ENCODE data around the gene SLC6A4. TPM values are rescaled to one million over a fixed set of nuclear protein-coding genes. Genes with fewer than 3 reads are reported as not detected.
"Not testable (repeated sequence)": the region's sequence is repeated elsewhere in the genome, so short reads cannot be mapped to it uniquely, and the experiment has no call there.

SLC6A4 gene
- total RNA-seq, 6 experiments from 2014 or later, result not detected

DNA sequence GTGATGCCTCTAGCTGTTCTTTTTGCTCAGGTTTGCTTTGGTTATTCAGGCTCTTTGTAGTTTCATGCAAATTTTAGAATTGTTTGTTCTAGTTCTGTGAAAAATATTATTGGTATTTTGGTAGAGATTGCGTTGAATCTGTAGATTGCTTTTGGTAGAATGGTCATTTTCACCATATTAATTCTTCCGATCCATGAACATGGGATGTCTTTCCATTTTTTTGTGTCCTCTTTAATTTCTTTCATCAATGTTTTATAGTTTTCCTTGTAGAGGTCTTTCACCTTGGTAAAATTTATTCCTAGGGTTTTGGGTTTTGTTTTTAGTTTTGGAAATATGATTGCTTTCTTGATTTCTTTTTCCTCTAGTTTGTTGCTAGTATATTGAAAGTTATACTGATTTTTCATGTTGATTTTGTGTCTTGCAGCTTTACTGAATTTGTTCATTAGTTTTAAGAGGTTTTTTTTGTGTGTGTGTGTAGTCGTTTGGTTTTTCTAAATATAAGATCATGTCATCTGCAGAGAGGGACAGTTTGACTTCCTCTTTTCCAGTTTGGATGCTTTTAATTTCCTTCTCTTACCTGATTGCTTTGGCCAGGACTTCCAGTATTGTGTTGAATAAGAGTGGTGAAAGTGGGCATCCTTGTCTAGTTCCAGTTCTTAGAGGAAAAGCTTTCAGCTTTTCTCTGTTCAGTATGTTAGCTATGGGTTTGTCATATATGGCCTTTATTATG is 76.4 kb downstream of the SLC6A4 start:
- peaks cover 40% of the 10 kb centered on the region for H3K36me3 Mint-ChIP-seq (ENCODE audit: low read depth)
- no peak overlapping the region for H3K4me3 Mint-ChIP-seq
- no peaks in the 10 kb centered on the region; the same call in 1 of the 2 replicates for H3K9me3 Mint-ChIP-seq
- 0 out of 2 replicates have a peak, but pooled peaks cover 11% of the 10 kb centered on the region for H3K4me1 Mint-ChIP-seq (ENCODE audit: low read depth)
- no peak for DNase-seq
- TF ChIP-seq, protein P1, sequence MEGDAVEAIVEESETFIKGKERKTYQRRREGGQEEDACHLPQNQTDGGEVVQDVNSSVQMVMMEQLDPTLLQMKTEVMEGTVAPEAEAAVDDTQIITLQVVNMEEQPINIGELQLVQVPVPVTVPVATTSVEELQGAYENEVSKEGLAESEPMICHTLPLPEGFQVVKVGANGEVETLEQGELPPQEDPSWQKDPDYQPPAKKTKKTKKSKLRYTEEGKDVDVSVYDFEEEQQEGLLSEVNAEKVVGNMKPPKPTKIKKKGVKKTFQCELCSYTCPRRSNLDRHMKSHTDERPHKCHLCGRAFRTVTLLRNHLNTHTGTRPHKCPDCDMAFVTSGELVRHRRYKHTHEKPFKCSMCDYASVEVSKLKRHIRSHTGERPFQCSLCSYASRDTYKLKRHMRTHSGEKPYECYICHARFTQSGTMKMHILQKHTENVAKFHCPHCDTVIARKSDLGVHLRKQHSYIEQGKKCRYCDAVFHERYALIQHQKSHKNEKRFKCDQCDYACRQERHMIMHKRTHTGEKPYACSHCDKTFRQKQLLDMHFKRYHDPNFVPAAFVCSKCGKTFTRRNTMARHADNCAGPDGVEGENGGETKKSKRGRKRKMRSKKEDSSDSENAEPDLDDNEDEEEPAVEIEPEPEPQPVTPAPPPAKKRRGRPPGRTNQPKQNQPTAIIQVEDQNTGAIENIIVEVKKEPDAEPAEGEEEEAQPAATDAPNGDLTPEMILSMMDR (IDR thresholded peaks at IDR 0.05), result no peak
- H3K27me3 Mint-ChIP-seq (ENCODE audit: insufficient read depth), result no peaks in the 10 kb centered on the region; the same call in 1 of the 2 replicates
- no peak overlapping the region for H3K27ac Mint-ChIP-seq

DNA sequence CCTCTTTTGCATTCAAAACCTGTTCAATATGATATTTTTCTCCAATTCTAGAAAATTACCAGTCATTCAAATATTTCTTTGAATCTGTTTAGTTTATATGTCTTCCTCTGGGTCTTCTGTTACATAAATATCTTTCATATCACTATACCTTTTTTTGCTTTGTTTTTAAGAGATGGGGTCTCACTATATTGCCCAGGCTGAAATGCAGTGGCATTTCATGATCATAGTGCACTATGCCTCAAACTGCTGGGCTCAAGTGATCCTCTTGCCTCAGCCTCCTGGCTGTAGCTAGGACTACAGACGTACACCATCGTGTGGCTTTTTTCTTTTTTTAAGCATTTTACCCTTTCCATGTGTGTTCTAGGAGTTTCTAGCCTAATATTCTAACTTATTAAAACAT is 80.1 kb downstream of the SLC6A4 start:
- no peak overlapping the region for H3K27ac Mint-ChIP-seq
- H3K36me3 Mint-ChIP-seq (ENCODE audit: low read depth), result peaks cover 47% of the 10 kb centered on the region
- H3K9me3 Mint-ChIP-seq, result no peaks in the 10 kb centered on the region; the same call in 1 of the 2 replicates
- DNase-seq, result no peak
- TF ChIP-seq, protein P1 (IDR thresholded peaks at IDR 0.05), result no peak
- H3K27me3 Mint-ChIP-seq (ENCODE audit: insufficient read depth), result no peaks in the 10 kb centered on the region; the same call in 1 of the 2 replicates
- 0 out of 2 replicates have a peak, but pooled peaks cover 7% of the 10 kb centered on the region for H3K4me1 Mint-ChIP-seq (ENCODE audit: low read depth)
- no peak overlapping the region for H3K4me3 Mint-ChIP-seq

DNA sequence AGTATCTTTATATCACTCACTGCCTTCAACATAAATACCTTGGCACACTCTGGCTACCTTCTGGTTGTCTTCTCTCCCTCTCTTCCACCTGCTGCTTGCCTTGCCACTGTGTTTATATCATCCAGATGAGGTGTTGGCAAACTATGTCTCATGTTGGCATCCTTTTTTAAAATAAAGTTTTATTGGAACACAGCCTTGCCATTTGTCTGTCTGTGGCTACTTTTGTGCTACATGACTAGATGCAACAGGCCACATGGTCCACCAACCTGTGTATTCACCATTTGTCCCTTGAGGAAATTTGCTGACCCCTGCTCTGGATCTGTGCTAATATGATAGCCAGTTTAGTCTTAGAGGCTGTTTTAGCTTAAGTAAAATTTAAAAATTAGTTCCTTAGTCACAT is 82.0 kb downstream of the SLC6A4 start:
- H3K4me3 Mint-ChIP-seq, result no peak overlapping the region
- no peaks in the 10 kb centered on the region for H3K9me3 Mint-ChIP-seq
- H3K27me3 Mint-ChIP-seq (ENCODE audit: insufficient read depth), result no peaks in the 10 kb centered on the region; the same call in 1 of the 2 replicates
- 0 out of 2 replicates have a peak overlapping the region, but pooled peaks have one; percentile 21 for H3K27ac Mint-ChIP-seq
- peaks cover 2% of the 10 kb centered on the region for H3K4me1 Mint-ChIP-seq (ENCODE audit: low read depth)
- TF ChIP-seq, protein P1 (IDR thresholded peaks at IDR 0.05), result no peak
- no peak for DNase-seq
- peaks cover 29% of the 10 kb centered on the region for H3K36me3 Mint-ChIP-seq (ENCODE audit: low read depth)

DNA sequence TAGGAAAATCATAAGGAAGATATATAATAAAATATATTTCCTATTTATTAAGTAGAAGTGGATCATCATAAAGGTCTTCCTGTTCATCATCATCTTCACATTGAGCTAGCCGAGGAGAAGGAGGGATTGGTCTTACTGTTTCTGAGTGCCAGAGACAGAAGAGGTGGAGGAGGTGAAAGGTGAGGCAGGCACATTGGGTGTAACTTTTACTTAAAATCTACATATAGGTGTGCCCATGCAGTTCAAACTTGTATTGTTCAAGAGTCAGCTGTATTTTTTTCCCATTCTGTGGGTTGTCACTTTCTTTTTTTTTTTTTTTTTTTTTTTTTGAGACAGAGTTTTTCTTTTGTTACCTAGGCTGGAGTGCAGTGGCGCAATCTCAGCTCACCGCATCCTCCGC is 84.0 kb downstream of the SLC6A4 start:
- Mint-ChIP-seq H3K4me3 (no peak overlapping the region), H3K9me3 (no peaks in the 10 kb centered on the region), H3K36me3 (ENCODE audit: low read depth) (peaks cover 12% of the 10 kb centered on the region; the same call in 1 of the 2 replicates), H3K27ac (no peak overlapping the region), H3K27me3 (ENCODE audit: insufficient read depth) (no peaks in the 10 kb centered on the region; the same call in 1 of the 2 replicates), H3K4me1 (ENCODE audit: low read depth) (peaks cover 8% of the 10 kb centered on the region)
- DNase-seq, result no peak
- TF ChIP-seq, protein P1 (IDR thresholded peaks at IDR 0.05), result no peak

DNA sequence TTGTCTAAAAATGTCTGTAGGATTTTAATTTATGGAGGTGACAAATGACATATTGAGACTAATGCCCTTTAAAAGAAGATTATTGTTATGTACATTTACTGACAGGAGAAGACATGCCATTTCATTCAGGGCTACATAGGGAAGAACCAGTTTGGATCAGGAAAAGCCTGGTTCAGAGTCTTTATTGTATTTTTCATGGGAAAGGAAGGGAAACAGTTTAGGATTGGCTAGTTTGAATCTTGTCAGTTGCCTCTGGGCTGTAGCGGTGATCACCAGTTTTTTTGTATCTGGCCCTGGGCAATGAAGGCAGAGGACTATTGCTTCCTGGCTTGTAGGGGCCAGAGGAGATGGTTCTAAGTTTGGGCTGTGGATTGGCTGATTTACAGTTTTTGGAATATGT is 87.1 kb downstream of the SLC6A4 start:
- H3K9me3 Mint-ChIP-seq, result no peaks in the 10 kb centered on the region

DNA sequence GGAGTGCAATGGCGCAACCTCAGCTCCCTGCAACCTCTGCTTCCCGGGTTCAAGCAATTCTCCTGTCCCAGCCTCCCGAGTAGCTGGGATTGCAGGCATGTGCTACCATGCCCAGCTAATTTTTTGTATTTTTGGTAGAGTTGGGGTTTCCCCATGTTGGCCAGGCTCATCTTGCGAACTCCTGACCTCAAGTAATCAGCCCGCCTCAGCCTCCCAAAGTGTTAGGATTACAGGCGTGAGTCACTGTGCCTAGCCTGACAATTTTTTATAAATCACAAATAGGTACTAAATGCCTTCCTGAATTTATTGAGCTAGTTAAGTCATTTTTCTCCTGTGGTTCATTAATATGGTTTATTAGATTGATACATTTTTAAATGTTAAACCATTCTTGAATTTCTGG is 87.6 kb downstream of the SLC6A4 start:
- H3K27ac Mint-ChIP-seq; H3K27me3 Mint-ChIP-seq (ENCODE audit: insufficient read depth); H3K9me3 Mint-ChIP-seq; DNase-seq; H3K4me3 Mint-ChIP-seq; H3K4me1 Mint-ChIP-seq (ENCODE audit: low read depth): not testable (repeated sequence)
- H3K36me3 Mint-ChIP-seq (ENCODE audit: low read depth), result peaks cover 11% of the 10 kb centered on the region

More for the DNA sequence above, 87.1 kb downstream of the SLC6A4 start:
- Mint-ChIP-seq H3K27me3 (ENCODE audit: insufficient read depth) (no peaks in the 10 kb centered on the region), H3K27ac (0 out of 2 replicates have a peak overlapping the region, but pooled peaks have one; percentile 22), H3K4me3 (no peak overlapping the region), H3K36me3 (ENCODE audit: low read depth) (peaks cover 14% of the 10 kb centered on the region), H3K4me1 (ENCODE audit: low read depth) (peaks cover 8% of the 10 kb centered on the region)
- TF ChIP-seq, protein P1 (IDR thresholded peaks at IDR 0.05), result no peak
- no peak for DNase-seq

Data from HFFc6 (cell line).